IMR-90 (cell line): ENCODE data around the gene LY6G6F. TPM values are rescaled to one million over a fixed set of nuclear protein-coding genes. Genes with fewer than 3 reads are reported as not detected.

Experiments used
- ATAC-seq: fragments of 200-7000 bp; cut with Tn5 transposase; 2 replicates; pipeline ENCODE4 v1.9.1; 2020; ENCODE audit warnings: low read depth, mild to moderate bottlenecking, moderate library complexity
- BruUV-seq: library from RNA; stranded (reverse); fragments of 400-500 nt; replicated peaks from 2 replicates; lab custom pipeline; 2021; lab: Mats Ljungman, UMichigan
- CTCF ChIA-PET: fragments of 300-600 bp; formaldehyde crosslinking; extraction: SDS; loops from one replicate; lab custom pipeline; 2021; ENCODE audit warnings: antibody characterized with exemption; lab: Yijun Ruan, JAX
- POLR2A ChIA-PET: fragments of 300-600 bp; sonication (Branson Sonifier 250); formaldehyde crosslinking; loops from one replicate; lab custom pipeline; 2022; ENCODE audit warnings: antibody characterized with exemption; ENCODE audit not compliant: unreplicated experiment; lab: Charles Lee
- DNase-seq: peaks from one replicate; pipeline ENCODE4 v3.0.0; 2013
- H2AFZ ChIP-seq: replicated peaks from 2 replicates; pipeline ENCODE3; 2013; ENCODE audit warnings: low read length, mild to moderate bottlenecking; ENCODE audit not compliant: poor library complexity
- H2AK5ac ChIP-seq: 2 replicates; pipeline ENCODE4 v1.6.1; 2013; ENCODE audit warnings: low read depth, low read length, inconsistent platforms
- H2AK9ac ChIP-seq: replicated peaks from 2 replicates; pipeline ENCODE3; 2013; ENCODE audit warnings: mild to moderate bottlenecking, low read depth, low read length, moderate library complexity; ENCODE audit not compliant: poor library complexity
- H2BK120ac ChIP-seq: 2 replicates; pipeline ENCODE4 v1.6.1; 2013; ENCODE audit warnings: low read depth, low read length, inconsistent platforms
- H2BK15ac ChIP-seq: 3 replicates; pipeline ENCODE4 v1.6.1; 2013; ENCODE audit warnings: low read depth, low read length, inconsistent platforms
- H2BK20ac ChIP-seq: 2 replicates; pipeline ENCODE4 v1.6.1; 2013; ENCODE audit warnings: low read depth, mild to moderate bottlenecking, inconsistent platforms, low read length, moderate library complexity
- H2BK5ac ChIP-seq: 2 replicates; pipeline ENCODE4 v1.6.1; 2013; ENCODE audit warnings: mild to moderate bottlenecking, low read depth, low read length, inconsistent platforms; ENCODE audit not compliant: poor library complexity, severe bottlenecking
- H3K14ac ChIP-seq: replicated peaks from 2 replicates; pipeline ENCODE4 v1.6.1; 2013; ENCODE audit warnings: low read depth, low read length, inconsistent platforms
- H3K18ac ChIP-seq: 2 replicates; pipeline ENCODE4 v1.6.1; 2013; ENCODE audit warnings: low read depth, low read length, control low read depth
- H3K23ac ChIP-seq: 2 replicates; pipeline ENCODE4 v1.6.1; 2013; ENCODE audit warnings: low read depth, low read length, inconsistent platforms
- H3K27ac ChIP-seq: 2 replicates; pipeline ENCODE4 v1.5.1; 2013; ENCODE audit warnings: mild to moderate bottlenecking, control low read depth, low read length; ENCODE audit not compliant: insufficient read depth
- H3K27me3 ChIP-seq: 2 replicates; pipeline ENCODE4 v1.6.1; 2013; ENCODE audit warnings: low read length; ENCODE audit not compliant: control insufficient read depth, insufficient read depth
- H3K36me3 ChIP-seq: 2 replicates; pipeline ENCODE4 v1.6.1; 2013; ENCODE audit warnings: low read length, mixed read lengths; ENCODE audit not compliant: control insufficient read depth, insufficient read depth
- H3K4ac ChIP-seq: 2 replicates; pipeline ENCODE4 v1.6.1; 2013; ENCODE audit warnings: low read depth, low read length, inconsistent platforms
- H3K4me1 ChIP-seq: 2 replicates; pipeline ENCODE4 v1.6.1; 2013; ENCODE audit warnings: low read length, mixed read lengths; ENCODE audit not compliant: control insufficient read depth, insufficient read depth
- H3K4me2 ChIP-seq: 2 replicates; pipeline ENCODE4 v1.6.1; 2013; ENCODE audit warnings: low read depth, mild to moderate bottlenecking, control low read depth, low read length, moderate library complexity
- H3K4me3 ChIP-seq: 2 replicates; pipeline ENCODE4 v1.5.1; 2013; ENCODE audit warnings: low read depth, mild to moderate bottlenecking, control low read depth, low read length, moderate library complexity; ENCODE audit not compliant: insufficient read depth
- H3K56ac ChIP-seq: 2 replicates; pipeline ENCODE4 v1.6.1; 2013; ENCODE audit warnings: low read length, inconsistent platforms; ENCODE audit not compliant: insufficient read depth; ENCODE audit errors: extremely low read depth
- H3K79me1 ChIP-seq, 2 experiments: 2 replicates each; pipeline ENCODE4 v1.6.1; 2013; ENCODE audit warnings: low read length in 2 of 2, inconsistent platforms in 1 of 2, low read depth in 1 of 2
- H3K9ac ChIP-seq: 2 replicates; pipeline ENCODE4 v1.6.1; 2013; ENCODE audit warnings: low read depth, low read length, control low read depth
- H3K9me1 ChIP-seq: 2 replicates; pipeline ENCODE4 v1.6.1; 2013; ENCODE audit warnings: low read length, inconsistent platforms; ENCODE audit not compliant: insufficient read depth
- H3K9me3 ChIP-seq: 2 replicates; pipeline ENCODE4 v1.6.1; 2013; ENCODE audit warnings: low read length; ENCODE audit not compliant: control insufficient read depth, insufficient read depth
- H4K20me1 ChIP-seq: 2 replicates; pipeline ENCODE4 v1.6.1; 2013; ENCODE audit warnings: low read length, inconsistent platforms; ENCODE audit not compliant: insufficient read depth
- H4K5ac ChIP-seq: 2 replicates; pipeline ENCODE4 v1.6.1; 2013; ENCODE audit warnings: mild to moderate bottlenecking, low read depth, low read length, control low read depth
- H4K8ac ChIP-seq, 2 experiments: 2 replicates each; pipeline ENCODE4 v1.6.1; 2013; ENCODE audit warnings: low read depth in 2 of 2, low read length in 2 of 2, control low read depth in 1 of 2, inconsistent platforms in 1 of 2
- H4K91ac ChIP-seq: 2 replicates; pipeline ENCODE4 v1.6.1; 2013; ENCODE audit warnings: low read depth, low read length, inconsistent platforms; ENCODE audit not compliant: insufficient read depth
- MAFK ChIP-seq: IDR thresholded peaks from 2 replicates; pipeline ENCODE4 v1.6.1; 2012; ENCODE audit warnings: low read depth, low read length, improper control_type of control experiment
- WGBS, 2 experiments: methylation state at CpG; one replicate each; pipeline versions ENCODE4 v1.1.5 to v1.1.7; 2013; ENCODE audit warnings: missing lambda C conversion rate in 2 of 2; ENCODE audit not compliant: insufficient read length in 1 of 2; ENCODE audit errors: extremely low coverage in 2 of 2; 5-methylcytosine and 5-hydroxymethylcytosine counted together
- dilution Hi-C: fragments of 300-500 bp; cut with HindIII; formaldehyde crosslinking; loops from one replicate; pipeline ENCODE4 v1.14.3; 2018; ENCODE audit warnings: low sequenced_read_pairs; ENCODE audit not compliant: unreplicated experiment
- in situ Hi-C: fragments of 300-500 bp; cut with MboI; formaldehyde crosslinking; loops from 3 replicates; pipeline ENCODE4 v1.14.3; 2019; ENCODE audit warnings: low sequenced_read_pairs, inconsistent platforms, mixed read lengths
- intact Hi-C: fragments of 100-400 bp; cut with micrococcal nuclease; formaldehyde crosslinking; loops from 2 replicates; pipeline ENCODE4 v1.10.0; 2022
- polyA plus RNA-seq, 3 experiments: library from polyadenylated mRNA; depleted of rRNA; stranded (reverse); fragments of >200 nt; gene quantifications; 2 replicates each; pipeline ENCODE4 v1.2.3, GENCODE V29; 2012; ENCODE audit warnings: low replicate concordance in 1 of 3
- total RNA-seq: library from RNA; depleted of rRNA; stranded (reverse); fragments of >200 nt; gene quantifications from 2 replicates; pipeline ENCODE4 v1.2.3, GENCODE V29; 2012

LY6G6F gene
- total and polyA plus RNA-seq, 2 of the 4 experiments (the other 2 are of a cell fraction): not detected

GRCh38 chr6:31711233-31711632 is 4.6 kb downstream of the LY6G6F start:
- H2AFZ ChIP-seq: no peak overlapping the region
- H2AK9ac ChIP-seq: no peak overlapping the region
- ATAC-seq (no peak), DNase-seq (no peak)
- H3K4me2 ChIP-seq: no peak overlapping the region
- H4K8ac ChIP-seq: no peak overlapping the region
- no TSS peak for BruUV-seq
- POLR2A ChIA-PET: no interaction called here
- H2BK5ac ChIP-seq: no peak overlapping the region
- dilution Hi-C loops (no loop called here), intact Hi-C loops (no loop called here), in situ Hi-C loops (no loop called here)
- H2AK5ac ChIP-seq: no peak overlapping the region
- H3K27ac ChIP-seq: no peak overlapping the region
- no peaks in the 10 kb centered on the region for H3K9me1 ChIP-seq
- H2BK120ac ChIP-seq: no peak overlapping the region
- peaks cover 35% of the 10 kb centered on the region for H3K27me3 ChIP-seq
- no CpG with 5 or more reads among the region's 8 CpGs for WGBS, 2 experiments
- CTCF ChIA-PET: interaction anchor here (0.6 kb wide), 1 partner anchor 132 kb away, joined by 3 read pairs; no protein-coding TSS in a partner anchor
- no peak overlapping the region for H3K23ac ChIP-seq
- H4K91ac ChIP-seq: no peak overlapping the region
- no peak overlapping the region for H3K14ac ChIP-seq
- no peak overlapping the region for H3K56ac ChIP-seq
- no peak overlapping the region for H3K4me3 ChIP-seq
- H4K5ac ChIP-seq: no peak overlapping the region
- H3K4me1 ChIP-seq: no peaks in the 10 kb centered on the region
- H4K20me1 ChIP-seq: no peaks in the 10 kb centered on the region; the same call in 1 of the 2 replicates
- H3K4ac ChIP-seq: no peak overlapping the region
- H3K9ac ChIP-seq: no peak overlapping the region
- H2BK20ac ChIP-seq: no peak overlapping the region
- H3K18ac ChIP-seq: no peak overlapping the region
- H3K36me3 ChIP-seq: no peaks in the 10 kb centered on the region
- TF ChIP-seq MAFK: no peak
- H3K79me1 ChIP-seq: no peaks in the 10 kb centered on the region
- H2BK15ac ChIP-seq: no peak overlapping the region
- H3K9me3 ChIP-seq: no peaks in the 10 kb centered on the region
